SKM-1 treated with dmso at 0.1 percent for 144 hours (cell line): ENCODE results near the gene ABL2.
"Not testable (repeated sequence)": the region's sequence is repeated elsewhere in the genome, so short reads cannot be mapped to it uniquely, and the experiment has no call there.

Source experiments
- DNase-seq: peaks from one replicate; lab custom pipeline; 2025; ENCODE audit not compliant: unreplicated experiment; lab: John Stamatoyannopoulos, UW

Gene ABL2

DNA sequence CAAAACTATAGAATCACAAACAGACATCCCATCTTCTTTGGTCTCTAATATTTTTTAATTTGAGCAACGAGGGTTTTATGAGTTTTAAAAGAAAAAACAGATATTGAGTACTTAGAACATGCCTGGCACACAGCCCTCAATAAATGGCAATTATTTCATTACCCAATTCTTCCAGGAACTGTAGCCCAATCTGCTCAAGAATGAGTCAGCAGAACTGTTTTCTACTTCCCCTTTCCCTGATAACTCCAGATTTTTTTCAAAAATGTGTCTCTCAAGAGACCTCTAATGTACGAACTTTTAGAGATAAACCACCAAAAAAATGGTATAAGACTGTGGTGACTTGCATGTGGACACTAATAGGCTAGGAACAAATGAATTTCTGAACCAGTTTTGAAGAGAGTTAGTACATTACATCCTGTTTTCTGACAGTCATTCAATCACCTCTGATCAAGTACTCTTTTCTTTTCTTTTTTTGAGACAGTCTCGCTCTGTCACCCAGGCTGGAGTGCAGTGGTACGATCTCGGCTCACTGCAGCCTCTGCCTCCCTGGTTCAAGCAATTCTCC lies 11.5 kb downstream of the ABL2 start:
- DNase-seq: peak; percentile 79

DNA sequence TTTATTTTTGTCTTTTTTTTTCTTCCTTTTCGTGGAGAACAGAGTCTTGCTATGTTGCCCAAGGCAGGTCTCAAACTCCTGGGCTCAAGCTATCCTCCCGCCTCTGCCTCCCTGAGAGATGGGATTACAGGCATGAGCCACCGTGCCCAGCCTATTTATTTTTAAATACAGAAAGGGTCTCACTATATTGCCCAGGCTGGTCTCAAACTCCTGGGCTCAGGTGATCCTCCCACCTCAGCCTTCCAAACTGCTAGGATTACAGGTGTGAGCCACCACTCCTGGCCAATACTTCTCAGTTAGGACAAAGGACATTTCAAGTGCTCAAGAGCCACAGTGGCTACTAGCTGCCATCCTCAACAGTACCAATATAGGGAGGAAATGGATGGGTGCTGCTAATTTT lies 16.2 kb downstream of the ABL2 start:
- DNase-seq: not testable (repeated sequence)

DNA sequence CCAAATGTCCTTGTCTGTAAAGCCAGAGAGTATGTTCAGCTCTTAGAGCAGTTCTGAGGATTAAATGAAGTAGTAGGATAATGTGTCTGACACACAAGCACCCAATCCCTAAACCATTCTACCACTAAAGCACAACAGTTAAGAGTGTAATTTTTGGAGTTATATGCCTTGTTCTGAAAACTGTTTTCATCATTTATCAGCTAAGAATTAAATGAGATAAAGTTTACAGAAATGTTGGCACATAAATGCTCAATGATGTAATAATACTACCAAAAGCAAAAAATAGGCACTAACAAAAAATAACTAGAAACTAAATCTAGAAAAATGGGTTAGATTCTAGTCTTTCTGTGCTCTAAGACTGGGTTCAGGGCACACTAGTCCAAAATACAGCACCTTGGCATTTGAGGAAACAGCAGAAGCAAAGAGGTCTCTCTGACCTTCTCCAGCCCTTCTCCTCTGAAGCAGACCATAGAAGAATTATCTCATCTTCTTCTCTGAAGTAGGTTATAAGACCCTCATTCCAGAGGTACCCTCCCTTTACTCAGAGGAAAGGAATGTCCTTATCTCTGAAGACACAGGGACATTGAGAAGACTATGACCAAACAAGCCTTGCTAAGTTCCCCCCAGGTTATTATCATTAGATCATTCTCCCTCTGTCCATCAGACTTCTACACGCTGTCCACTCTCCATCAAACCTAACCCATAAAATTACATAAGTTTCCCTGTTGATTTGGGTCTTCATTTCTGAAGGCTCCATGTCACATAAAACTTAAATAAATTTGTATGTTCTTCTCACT lies 20.6 kb downstream of the ABL2 start:
- no peak for DNase-seq

DNA sequence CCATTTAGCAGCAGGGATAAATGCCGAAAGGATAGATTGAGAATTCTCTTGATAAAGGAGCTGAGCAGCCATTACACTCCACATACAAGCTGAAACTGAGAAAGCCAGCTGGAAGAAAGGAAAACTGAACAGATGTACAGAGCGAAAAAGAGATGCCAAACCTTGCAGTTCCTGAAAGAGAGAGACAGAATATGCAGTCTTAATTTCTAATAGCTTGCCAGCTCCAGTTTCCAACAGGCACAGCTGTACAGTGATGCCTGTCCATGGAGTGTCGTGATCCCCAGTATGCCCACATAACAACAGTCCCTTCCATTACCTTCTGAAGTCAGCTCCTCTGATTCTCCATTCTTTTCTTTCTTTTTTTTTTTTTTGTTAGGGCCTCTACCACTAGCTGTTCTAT lies 22.7 kb downstream of the ABL2 start:
- no peak for DNase-seq

DNA sequence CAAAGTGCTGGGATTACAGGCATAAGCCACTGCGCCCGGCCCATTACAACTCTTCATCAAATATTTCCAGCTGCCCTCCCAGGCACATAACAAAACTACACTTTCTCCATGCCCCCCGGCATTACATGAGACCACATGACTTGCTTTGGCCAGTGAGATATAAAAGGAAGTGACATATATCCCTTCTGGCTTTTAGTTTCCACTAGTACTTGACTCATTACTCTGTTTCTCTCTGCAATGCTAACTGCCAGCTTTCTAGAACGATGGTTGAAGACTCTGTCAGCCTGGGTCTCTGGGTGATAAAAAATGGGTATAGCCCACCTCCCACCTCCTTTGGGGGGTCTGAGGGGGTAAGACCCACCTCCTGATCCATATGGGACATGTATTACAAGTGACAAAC lies 24.2 kb downstream of the ABL2 start:
- no peak for DNase-seq

DNA sequence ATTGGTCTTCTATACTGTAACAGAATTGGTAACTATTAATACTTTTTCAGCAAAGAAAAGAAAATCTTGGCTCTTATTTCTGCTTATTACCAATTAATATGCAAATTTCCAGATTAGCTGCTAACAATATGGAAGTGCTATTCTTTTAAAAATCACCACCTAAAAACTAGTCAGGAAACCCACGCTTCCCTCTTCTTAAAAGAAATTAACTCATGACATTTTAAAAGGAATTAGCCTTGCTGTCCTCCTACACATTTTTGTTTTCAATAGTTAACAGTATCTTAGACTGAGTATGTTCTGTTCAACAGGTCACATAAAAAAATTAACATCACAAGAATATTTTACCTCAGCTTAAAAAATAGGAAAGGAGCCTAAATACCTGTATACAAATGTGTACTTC lies 27.3 kb downstream of the ABL2 start:
- no peak for DNase-seq

DNA sequence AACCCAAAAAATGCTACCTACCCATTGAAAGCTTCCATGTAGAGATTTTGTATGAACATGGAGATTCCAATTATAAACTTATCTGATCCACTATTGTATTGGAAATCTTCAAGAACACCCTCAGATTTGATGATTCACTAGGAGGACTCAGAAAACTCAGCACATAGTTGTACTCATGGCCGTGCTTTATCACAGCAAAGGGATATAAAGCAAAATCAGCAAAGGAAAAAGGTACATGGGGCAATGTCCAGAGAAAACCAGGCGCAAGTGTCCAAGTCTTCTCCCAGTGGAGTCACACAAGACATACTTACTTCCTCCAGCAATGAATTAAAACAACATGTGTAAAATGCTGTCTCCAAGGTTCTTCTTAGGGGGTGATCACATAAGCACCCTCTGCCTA lies 28.9 kb downstream of the ABL2 start:
- no peak for DNase-seq

DNA sequence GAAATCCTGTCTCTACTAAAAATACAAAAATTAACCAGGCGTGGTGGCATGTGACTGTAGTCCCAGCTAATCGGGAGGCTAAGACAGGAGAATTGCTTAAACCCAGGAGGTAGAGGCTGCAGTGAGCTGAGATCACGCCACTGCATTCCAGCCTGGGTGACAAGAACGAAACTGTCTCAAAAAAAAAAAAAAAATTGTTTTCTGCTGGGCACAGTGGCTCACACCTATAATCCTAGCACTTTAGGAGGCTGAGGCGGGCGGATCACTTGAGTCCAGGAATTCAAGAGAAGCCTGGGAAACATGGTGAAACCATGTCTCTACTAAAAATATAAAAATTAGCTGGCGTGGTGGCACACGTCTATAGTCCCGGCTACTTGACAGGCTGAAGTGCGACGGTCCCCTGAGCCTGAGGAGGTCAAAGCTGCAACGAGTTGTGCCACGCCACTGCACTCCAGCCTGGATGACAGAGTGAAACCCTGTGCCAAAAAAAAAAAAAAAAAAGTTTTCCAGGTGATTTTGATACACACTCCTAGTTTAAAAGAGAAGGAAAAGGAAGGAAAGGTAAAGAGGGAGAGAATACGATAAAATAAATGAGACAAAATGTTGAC lies 31.7 kb downstream of the ABL2 start:
- no peak for DNase-seq

DNA sequence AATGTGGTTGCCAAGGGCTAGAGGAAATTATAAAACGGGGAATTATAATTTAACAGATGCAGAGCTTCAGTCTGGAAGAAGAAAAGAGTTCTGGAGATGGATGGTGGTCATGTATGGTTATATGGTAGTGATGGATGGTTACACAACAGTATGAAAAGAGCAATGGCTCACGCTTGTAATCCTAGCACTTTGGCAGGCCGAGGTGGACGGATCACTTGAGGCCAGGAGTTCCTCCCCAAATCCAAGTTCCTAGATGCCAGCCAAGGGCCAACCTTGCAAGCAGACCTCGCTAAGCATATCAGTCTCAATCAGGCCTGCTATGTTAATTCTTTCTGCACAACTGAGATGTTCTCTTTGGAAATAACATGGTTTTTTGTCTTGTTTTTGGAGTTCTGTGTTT lies 33.6 kb downstream of the ABL2 start:
- DNase-seq: not testable (repeated sequence)

DNA sequence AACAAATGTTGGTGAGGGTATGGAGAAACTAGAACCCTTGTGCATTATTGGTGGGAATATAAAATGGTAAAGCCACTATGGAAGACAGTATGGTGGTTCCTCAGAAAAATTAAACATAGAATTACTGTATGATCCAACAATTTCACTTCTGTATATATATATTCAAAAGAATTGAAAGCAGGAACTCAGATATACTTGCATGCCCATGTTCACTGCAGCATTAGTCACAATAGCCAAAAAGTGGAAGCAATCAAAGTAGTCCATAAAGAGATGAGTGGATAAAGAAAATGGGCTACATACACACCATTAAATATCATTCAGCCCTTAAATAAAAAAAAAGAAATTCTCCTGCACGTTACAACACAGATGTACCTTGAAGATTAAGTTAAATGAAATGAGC lies 34.1 kb downstream of the ABL2 start:
- no peak for DNase-seq

DNA sequence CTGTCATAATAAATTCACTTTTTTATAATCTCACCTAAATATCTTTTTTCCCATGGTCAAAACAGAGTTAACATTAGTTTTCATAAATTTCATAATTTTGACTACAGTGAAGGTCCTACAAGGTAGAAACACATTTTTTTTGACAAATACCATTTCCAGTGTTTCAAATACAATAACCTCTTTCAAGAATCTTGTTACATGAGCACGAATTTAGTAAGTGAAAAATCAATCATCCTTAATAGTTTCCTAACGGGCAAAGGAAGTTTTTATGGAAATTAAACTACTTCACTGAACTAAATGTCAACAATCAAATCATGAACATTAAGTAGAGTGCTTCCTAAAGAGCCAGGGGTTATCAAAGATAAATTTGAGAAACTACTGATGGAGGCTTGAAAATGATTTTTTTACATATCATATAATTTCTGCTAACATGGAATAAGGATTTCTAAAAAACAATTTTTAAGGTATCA lies 35.4 kb downstream of the ABL2 start:
- no peak for DNase-seq

DNA sequence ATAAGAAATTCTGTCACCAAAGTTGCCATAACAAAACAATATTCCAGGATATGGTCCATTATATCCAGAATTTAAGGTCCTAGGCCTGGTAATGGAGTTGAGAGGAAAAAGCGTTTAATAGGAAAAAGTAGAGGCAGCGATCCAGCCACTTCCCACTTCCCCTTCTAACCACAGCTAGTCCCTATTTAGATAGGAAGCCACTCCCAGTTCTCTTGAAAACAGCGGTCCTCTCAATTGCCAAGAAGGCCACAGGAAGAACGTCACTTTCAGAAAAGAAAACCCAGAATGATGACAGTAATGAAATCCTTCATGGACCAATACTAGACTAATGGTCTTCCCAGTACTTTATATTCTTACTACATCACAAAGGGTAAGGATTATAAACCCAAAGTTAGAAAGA lies 38.6 kb downstream of the ABL2 start:
- no peak for DNase-seq

DNA sequence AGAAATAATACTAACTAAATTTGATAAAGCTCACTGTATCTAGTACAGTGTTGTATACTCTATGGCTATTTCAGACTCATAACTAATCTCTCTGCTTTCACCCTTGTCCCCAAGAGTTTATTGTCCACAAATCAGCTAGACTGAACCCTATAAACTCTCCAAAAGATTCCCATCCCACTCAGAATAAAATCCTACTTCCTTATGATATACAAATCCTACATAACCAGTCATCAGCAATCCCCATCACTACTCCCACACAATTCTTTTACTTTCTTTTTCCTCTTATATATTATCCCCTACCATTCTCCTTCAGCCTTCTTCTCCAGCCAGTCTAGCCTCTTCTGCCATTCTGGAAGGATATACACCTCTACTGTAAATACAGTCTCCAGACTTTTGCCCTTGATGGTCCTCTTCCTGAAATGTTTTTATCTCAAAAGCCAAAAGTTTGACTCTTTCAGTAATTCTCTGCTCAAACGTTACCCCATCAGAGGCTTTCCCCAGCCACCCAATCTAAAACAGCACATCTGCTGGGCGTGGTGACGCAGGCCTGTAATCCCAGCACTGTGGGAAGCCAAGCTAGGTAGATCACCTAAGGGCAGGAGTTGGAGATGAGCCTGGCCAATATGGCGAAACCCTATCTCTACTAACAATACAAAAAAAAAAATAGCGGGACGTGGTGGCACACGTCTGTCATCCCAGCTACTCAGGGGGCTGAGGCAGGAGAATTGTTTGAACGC lies 41.6 kb downstream of the ABL2 start:
- no peak for DNase-seq

DNA sequence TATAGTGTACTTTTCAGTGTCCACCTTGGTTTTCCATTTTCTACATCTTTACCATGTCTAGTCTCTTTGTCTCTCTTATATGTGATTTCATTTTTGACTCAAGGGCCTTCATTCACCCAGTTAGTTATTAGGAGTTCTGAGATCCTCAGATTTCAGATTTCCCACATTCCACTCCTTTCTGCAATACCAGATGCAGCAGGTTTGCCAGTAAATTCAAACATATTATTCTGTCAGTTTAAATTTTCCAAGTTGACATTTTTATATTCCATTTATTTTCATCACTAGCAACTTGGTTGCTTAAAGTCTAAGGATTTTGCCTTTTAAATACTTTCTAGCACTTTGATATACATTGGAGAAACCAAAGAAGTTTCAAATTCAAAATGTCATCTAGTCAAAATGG lies 42.4 kb downstream of the ABL2 start:
- DNase-seq: no peak

DNA sequence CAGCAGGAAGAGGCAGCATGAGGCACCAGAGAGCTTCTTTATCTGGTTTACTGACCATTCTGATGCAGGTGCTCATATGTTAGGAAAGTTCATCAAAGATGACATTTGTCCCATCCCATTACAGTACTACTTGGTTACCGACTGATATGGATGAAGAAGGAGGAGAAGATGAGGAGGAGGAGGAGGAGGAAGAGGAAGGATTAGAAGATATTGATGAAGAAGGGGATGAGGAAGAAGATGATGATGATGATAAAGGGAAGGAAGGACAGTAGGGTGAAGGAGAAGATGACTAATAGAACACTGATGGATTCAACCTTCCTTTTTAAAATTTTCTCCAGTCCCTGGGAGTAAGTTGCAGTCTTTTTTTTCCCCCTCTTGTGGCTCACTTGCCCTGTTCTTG lies 45.1 kb downstream of the ABL2 start:
- DNase-seq: no peak

DNA sequence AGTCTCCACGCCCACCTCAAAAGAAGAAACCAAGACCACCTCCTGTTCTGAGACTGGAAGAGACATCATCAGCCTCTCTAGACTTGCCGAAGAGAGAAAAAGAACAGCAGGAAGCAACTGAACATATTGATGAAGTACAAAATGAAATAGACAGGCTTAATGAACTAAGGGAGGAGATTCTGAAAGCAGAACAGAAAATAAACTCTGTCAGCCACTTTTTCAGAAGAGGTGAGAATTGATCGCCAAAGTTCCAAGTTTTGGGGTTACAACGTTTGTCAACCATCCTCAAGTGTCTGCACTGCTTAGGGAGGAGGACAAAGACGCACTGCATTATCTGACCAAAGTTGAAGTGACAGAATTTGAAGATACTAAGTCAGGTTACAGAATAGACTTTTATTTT lies 45.6 kb downstream of the ABL2 start:
- DNase-seq: no peak

DNA sequence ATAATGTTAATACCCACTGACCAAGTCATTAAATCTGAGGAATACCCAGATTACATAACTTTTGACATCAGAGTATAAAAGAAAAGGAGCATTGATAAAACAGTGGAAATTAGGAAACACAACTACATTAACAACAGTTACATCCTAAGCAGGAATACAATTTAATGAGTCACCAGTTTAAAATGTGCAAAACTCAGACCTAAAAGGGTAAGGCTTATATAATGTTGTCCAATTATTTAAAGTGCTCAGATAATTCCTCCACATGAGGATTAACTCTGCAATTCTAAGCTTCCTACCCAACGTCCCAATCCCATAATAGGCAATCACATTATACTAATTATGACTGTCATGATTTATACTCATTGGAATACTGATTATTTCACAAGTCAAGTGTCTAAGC lies 50.5 kb downstream of the ABL2 start:
- no peak for DNase-seq

DNA sequence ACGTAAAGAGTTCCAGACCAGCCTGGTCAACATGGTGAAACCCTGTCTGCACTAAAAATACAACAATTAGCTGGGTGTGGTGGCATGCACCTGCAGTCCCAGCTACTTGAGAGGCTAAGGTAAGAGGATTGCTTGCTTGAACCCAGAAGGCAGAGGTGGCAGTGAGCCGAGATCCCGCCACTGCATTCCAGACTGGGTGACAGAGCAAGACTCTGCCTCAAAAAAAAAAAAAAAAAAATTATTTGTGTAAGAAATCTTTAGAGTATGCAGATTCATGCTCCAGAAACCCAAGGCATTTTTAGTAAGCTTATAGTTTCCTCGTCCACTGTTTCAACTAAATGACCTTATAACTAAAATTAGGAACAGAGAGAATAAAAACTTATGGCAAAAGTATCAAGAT lies 51.3 kb downstream of the ABL2 start:
- DNase-seq: no peak

DNA sequence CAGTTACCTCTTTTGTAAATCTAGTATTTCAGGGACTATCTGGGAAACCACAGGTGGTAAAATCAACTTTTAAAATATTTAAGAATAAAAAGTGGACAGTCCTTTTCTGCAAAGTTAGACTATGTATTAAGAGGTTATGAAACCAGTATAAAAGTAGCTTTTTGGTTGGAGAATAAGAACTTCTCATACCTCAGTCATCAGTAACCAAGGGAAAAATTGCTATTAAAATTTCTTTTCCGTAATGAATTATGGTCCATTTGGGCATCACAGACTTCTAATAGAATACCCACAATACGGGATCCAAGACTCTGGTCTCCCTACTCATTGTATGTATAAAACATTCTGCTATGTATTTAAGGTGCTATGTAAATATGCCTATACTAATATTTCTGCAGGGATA lies 51.9 kb downstream of the ABL2 start:
- no peak for DNase-seq

DNA sequence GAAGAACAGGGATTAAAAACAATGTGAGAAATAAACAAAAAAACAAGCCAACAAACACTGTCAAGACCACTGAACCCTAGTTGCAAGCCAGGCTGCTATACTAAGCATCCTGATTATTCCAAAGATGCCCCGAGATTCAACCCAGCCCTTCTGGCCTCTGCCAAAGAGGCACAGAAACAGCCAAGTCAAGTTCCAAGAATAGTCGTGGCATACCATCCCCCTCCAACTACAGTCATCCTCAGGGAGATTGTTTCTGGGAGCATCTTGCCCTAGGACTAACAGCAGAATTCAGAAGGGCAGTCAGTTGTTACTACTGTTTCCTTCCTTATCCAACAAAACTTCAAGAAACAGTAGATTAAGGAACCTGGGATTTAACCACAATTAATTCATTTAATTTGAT lies 52.3 kb downstream of the ABL2 start:
- DNase-seq: no peak

DNA sequence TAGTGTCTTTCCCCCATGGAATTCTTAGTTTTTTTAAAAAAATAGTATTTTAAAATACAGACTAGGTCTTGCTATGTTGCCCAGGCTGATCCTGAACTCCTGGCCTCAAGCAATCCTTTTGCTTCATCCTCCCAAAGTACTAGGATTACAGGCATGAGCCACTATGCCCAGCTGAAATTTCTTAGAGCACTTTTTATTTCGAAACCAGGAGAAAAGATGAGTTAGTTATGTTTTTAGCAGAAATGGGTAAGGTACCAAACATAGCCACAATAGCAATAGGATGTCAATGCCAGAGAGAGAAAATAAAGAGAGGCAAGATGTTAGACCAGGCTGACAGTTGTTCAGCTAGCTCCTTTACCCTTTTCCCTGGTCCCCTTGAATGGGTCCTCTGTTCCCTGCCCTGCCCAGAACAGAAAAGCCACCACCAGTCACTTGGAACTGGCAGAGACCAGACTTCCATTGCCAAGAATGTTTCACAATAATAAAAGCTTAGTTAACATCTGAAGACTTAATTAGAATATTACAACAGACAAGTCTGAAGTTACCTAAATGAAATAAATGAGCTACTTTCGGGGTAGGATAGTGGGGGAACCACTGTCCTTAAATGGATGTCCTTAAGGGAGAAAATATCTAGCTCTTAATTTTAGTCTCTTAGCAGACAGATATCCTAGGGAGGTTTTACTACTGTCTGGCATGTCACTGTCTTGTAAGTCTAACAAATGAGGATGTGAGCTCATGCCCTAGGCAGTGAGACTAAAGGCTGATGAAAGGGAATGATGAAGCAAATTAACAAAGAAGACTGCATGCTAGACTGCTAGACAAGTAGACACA lies 54.3 kb downstream of the ABL2 start:
- DNase-seq: peak; percentile 85
